GM18505 (cell line): ENCODE results near the gene ABCA8.
"Not testable (repeated sequence)": the region's sequence is repeated elsewhere in the genome, so short reads cannot be mapped to it uniquely, and the experiment has no call there.

Experiments
- ATAC-seq: cut with Tn5 transposase; IDR thresholded peaks from one replicate; pipeline ENCODE4 v1.9.1; 2021; ENCODE audit not compliant: unreplicated experiment
- POLR2A ChIP-seq: IDR thresholded peaks from 4 replicates; pipeline ENCODE4 v1.6.1; 2011; ENCODE audit warnings: borderline replicate concordance; ENCODE audit not compliant: insufficient read depth, insufficient read length; ENCODE audit errors: extremely low read depth

The ABCA8 gene

DNA sequence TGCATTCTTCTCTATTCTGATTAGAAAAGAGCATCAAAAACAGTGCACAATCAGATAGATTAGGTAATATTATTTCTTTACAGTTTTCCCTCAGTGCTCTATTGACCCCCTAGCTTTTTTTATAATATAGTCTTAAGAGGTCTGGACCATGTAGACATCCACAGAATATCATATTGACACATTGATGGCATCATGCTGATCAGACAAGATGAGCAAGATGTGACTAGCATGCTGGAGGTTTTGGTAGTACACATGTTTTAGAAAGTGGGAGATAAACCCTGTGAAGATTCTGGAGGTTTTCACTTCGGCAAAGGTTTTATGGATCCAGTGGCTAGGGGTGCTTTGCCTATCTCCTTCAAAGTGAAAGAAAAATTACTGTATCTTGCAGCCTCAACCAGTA lies 2.8 kb upstream of the ABCA8 start:
- ATAC-seq: no peak
- TF ChIP-seq POLR2A: no peak

- TF ChIP-seq POLR2A: no peak
- no peak for ATAC-seq
Observed at GRCh38 chr17:68954146-68954896, 871 bp downstream of the ABCA8 start.

DNA sequence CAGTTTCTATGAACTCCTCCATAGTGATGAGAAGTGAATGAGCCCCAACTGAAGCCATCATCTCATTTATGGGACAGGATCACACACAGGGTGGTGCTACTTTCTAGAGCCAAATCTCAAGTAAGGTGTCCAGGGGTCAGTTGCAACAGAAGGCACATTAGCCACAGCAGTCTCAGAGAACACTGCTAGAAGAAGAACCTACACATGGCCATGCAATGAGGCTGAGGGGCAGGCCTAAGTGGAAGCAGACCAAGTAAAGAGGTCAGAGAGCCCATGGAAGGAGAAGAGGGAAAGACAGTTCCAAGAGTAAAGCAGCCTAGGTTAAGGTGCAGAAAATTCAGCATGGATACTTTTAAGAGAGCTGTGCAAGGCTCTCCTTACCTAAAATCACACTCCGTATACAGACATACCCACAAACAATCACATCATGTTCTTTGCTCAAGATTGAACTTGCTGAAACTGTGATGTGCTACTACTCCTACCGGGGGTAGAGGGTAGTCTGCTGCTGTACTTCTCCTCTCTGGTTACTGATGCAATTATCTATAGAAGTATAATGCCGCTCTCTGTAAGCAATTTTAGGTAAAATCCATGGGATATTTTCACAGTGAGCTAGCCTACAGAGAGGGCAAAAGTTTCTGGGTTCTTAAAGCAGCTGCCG lies 1.7 kb downstream of the ABCA8 start:
- no peak for TF ChIP-seq POLR2A
- ATAC-seq: no peak

GRCh38 chr17:68950725-68951124 lies 4.5 kb downstream of the ABCA8 start:
- ATAC-seq: no peak
- no peak for TF ChIP-seq POLR2A

GRCh38 chr17:68947868-68948267 lies 7.3 kb downstream of the ABCA8 start:
- ATAC-seq: not testable (repeated sequence)

- no peak for TF ChIP-seq POLR2A
- no peak for ATAC-seq
Observed at GRCh38 chr17:68944435-68945035, 10.7 kb downstream of the ABCA8 start.

DNA sequence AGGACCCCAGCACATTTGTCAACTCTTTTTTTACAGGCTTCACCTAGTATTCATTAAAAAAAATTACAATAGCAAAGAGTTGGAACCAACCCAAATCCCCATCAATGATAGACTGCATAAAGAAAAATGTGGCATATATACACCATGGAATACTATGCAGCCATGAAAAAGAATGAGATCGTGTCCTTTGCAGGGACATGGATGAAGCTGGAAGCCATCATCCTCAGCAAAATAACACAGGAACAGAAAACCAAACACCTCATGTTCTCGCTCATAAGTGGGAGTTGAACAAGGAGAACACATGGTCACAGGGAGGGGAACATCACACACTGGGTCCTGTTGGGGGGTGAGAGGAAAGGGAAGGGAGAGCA lies 11.4 kb downstream of the ABCA8 start:
- not testable (repeated sequence) for ATAC-seq

GRCh38 chr17:68943123-68943811 lies 11.9 kb downstream of the ABCA8 start:
- no peak for TF ChIP-seq POLR2A
- ATAC-seq: no peak

GRCh38 chr17:68942389-68942788 lies 12.8 kb downstream of the ABCA8 start:
- TF ChIP-seq POLR2A: no peak
- ATAC-seq: no peak

GRCh38 chr17:68941761-68942160 lies 13.4 kb downstream of the ABCA8 start:
- no peak for ATAC-seq
- TF ChIP-seq POLR2A: no peak

GRCh38 chr17:68939195-68939594 lies 16.0 kb downstream of the ABCA8 start:
- no peak for TF ChIP-seq POLR2A
- no peak for ATAC-seq

DNA sequence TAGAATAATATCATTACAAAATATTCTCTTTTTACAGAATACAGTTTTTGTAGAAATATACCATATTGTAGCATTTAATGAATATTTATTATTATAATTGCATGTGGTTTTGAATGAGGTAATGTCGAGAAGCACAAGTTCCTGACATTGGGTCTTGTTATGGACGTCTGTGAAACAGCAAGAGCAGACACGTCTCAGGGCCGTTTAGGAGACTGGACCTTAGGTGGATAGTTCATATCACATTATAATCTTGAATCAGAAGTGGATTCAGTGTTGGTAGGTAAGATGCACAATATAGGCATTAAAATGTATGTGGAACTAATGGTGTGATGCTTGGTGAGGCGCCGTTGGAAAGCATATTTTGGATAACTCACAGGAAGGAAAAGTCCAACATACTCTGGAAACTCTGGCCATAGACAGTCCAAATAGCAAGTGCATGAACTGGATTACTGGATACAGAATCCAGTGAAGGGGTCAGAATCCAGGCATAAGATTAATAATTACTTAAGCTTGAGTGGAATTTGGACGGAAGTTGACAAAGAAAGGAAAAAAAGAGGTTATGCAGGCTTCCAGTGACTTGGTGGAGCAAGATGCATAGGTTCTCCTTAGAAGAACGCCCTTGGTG lies 17.2 kb downstream of the ABCA8 start:
- no peak for TF ChIP-seq POLR2A

DNA sequence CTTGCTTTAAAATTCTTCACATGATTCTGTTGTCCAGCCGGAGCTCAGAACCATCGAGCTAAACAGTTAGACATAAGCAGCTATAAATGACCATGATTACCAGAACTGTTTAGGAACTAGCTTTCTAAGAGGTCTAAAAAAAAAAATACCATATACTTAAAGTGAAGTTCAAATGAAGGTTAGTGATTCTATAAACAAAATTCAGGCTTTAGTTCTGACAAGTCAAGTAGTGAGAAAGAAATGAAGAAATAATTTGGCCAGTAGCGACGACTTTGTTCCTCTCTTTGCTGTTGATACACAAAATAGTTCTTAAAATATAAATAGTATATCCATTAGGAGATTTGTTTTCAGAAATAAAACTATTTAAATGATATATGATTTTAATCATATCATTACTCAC lies 27.7 kb downstream of the ABCA8 start:
- no peak for TF ChIP-seq POLR2A
- ATAC-seq: no peak

More for the DNA sequence above, 17.2 kb downstream of the ABCA8 start:
- no peak for ATAC-seq
